Central memory CD8-positive, alpha-beta T cell (primary cell): ENCODE results near the gene AK6.
"Not testable (repeated sequence)": the region's sequence is repeated elsewhere in the genome, so short reads cannot be mapped to it uniquely, and the experiment has no call there.

ENCODE experiments used
- ATAC-seq: fragments of 150-1000 bp; cut with Tn5 transposase; replicated peaks from 2 replicates; pipeline ENCODE4 v1.10.0; 2022; ENCODE audit warnings: mild to moderate bottlenecking, moderate FRiP score, moderate number of reproducible peaks; ENCODE audit not compliant: poor library complexity, severe bottlenecking; ENCODE audit errors: extremely low read depth
- DNase-seq, 2 donors: peaks; one replicate each; pipeline ENCODE4 v3.0.0; 2021; ENCODE audit warnings: low spot score in 2 of 2
- H3K27ac Mint-ChIP-seq: one replicate; pipeline ENCODE4 v1.8.0; 2022; ENCODE audit warnings: low read depth, mild to moderate bottlenecking, moderate library complexity, mixed read lengths
- H3K27me3 Mint-ChIP-seq: one replicate; pipeline ENCODE4 v1.8.0; 2022; ENCODE audit warnings: mixed read lengths
- H3K36me3 Mint-ChIP-seq: one replicate; pipeline ENCODE4 v1.8.0; 2022; ENCODE audit warnings: mild to moderate bottlenecking, moderate library complexity, mixed read lengths; ENCODE audit not compliant: insufficient read depth
- H3K4me1 Mint-ChIP-seq: one replicate; pipeline ENCODE4 v1.8.0; 2022; ENCODE audit warnings: mixed read lengths
- H3K4me3 Mint-ChIP-seq: one replicate; pipeline ENCODE4 v1.8.0; 2022; ENCODE audit warnings: mild to moderate bottlenecking, moderate library complexity, mixed read lengths
- H3K9me3 Mint-ChIP-seq: one replicate; pipeline ENCODE4 v1.8.0; 2022; ENCODE audit warnings: mixed read lengths

AK6 gene

GRCh38 chr5:69369340-69370121 is at the start of gene AK6, which contains the start of the genes RAD17 and TAF9:
AK6 (minus strand) TSS chr5:69369520; CDS start chr5:69369490, 30 bp downstream.
RAD17 (plus strand) TSS chr5:69369818; CDS start chr5:69372209, 2,391 bp downstream.
TAF9 (minus strand) TSS chr5:69369520; CDS start chr5:69365737, 3,783 bp downstream.
- Mint-ChIP-seq H3K36me3 (peaks cover 47% of the 10 kb centered on the region), H3K27me3 (no peaks in the 10 kb centered on the region), H3K4me3 (peak within 1 kb of the TSS; percentile 90), H3K4me1 (peaks cover 30% of the 10 kb centered on the region), H3K27ac (peak within 1 kb of the TSS; percentile 98), H3K9me3 (no peaks in the 10 kb centered on the region)
- ATAC-seq (peak; percentile 89), DNase-seq (peak; percentile 90)

DNA sequence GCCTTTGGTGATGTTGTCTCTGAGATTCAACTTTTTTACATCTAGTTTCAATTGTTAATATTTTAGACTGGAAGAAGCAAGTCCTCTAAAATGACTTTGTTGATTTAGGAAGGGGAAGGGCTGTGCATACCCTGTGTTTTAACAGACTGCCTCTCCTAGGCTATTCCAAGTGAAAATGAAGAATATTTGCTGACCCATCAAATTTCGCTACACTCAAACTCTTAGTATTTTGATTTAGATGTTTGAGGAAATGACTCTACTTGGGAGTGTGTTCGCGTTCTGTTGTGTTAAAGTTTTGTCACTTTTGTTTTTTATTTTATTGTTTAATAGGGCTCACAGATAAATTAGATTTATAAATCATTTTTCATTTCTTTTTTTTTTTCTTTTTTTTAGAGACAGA is 49.2 kb upstream of the AK6 start:
- H3K4me1 Mint-ChIP-seq, result no peaks in the 10 kb centered on the region
- ATAC-seq (no peak), DNase-seq (no peak)
- no peaks in the 10 kb centered on the region for H3K9me3 Mint-ChIP-seq
- H3K36me3 Mint-ChIP-seq, result peaks cover 4% of the 10 kb centered on the region
- no peaks in the 10 kb centered on the region for H3K27me3 Mint-ChIP-seq
- no peak overlapping the region for H3K27ac Mint-ChIP-seq
- H3K4me3 Mint-ChIP-seq, result no peak overlapping the region

- peaks cover 10% of the 10 kb centered on the region for H3K36me3 Mint-ChIP-seq
- H3K27ac Mint-ChIP-seq, result no peak overlapping the region
- no peaks in the 10 kb centered on the region for H3K4me1 Mint-ChIP-seq
- no peaks in the 10 kb centered on the region for H3K9me3 Mint-ChIP-seq
- no peak overlapping the region for H3K4me3 Mint-ChIP-seq
- ATAC-seq (no peak), DNase-seq (no peak)
- no peaks in the 10 kb centered on the region for H3K27me3 Mint-ChIP-seq
These were observed 47.4 kb upstream of the AK6 start for GRCh38 chr5:69416699-69417098.

DNA sequence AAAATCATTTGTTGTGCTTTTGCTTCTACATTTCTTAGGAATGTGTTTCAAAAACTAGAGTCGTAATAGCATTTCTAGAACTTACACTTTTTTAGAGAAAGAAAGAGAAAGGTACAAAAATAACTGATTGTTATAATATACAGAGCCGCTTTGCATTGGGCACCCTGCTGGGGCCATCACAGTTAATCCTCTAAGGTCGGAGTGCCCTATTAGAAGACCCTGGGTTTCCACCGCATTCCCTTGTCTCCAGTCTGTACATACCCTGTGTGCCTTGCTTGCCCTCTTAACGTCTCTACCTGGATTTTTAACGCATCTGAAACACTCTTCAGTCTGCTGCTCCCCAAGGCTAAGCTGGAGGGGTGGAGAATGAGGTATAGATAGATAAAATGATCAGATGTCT is 46.9 kb upstream of the AK6 start:
- no peaks in the 10 kb centered on the region for H3K27me3 Mint-ChIP-seq
- DNase-seq (no peak), ATAC-seq (no peak)
- H3K4me3 Mint-ChIP-seq, result peak overlapping the region; percentile 13
- H3K4me1 Mint-ChIP-seq, result no peaks in the 10 kb centered on the region
- no peaks in the 10 kb centered on the region for H3K9me3 Mint-ChIP-seq
- peaks cover 12% of the 10 kb centered on the region for H3K36me3 Mint-ChIP-seq
- H3K27ac Mint-ChIP-seq, result no peak overlapping the region

DNA sequence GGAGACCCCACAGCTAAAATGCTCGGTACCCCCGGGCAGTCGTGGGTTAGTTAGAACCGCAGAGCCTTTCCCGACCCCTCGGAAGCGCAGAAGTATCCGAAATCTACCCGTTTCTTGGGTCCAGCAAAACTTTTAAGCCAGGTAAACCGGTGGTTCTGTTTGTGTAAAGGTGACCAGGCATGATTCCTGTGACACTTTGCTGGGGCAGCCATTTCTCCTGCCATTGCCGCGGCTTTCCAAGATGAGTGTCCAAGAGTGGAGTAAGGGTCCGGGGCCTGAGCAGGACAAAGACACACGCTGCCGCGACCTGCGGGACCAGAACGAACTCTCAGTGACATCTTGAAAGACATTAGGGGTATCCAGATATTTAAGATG is 46.3 kb upstream of the AK6 start:
- Mint-ChIP-seq H3K27ac (no peak overlapping the region), H3K36me3 (peaks cover 12% of the 10 kb centered on the region), H3K4me3 (peak overlapping the region; percentile 13), H3K9me3 (no peaks in the 10 kb centered on the region), H3K4me1 (no peaks in the 10 kb centered on the region), H3K27me3 (no peaks in the 10 kb centered on the region)
- ATAC-seq, result no peak
- no peak for DNase-seq

GRCh38 chr5:69414885-69415583 is 45.7 kb upstream of the AK6 start, which contains the start of gene MARVELD2:
MARVELD2 (plus strand) TSS chr5:69415116; CDS start chr5:69419386, 4,270 bp downstream.
- Mint-ChIP-seq H3K27ac (no peak within 1 kb of the TSS), H3K4me3 (peak within 1 kb of the TSS; percentile 54), H3K9me3 (no peaks in the 10 kb centered on the region), H3K36me3 (peaks cover 12% of the 10 kb centered on the region), H3K4me1 (no peaks in the 10 kb centered on the region), H3K27me3 (no peaks in the 10 kb centered on the region)
- ATAC-seq (peak; percentile 46), DNase-seq (no peak)

- Mint-ChIP-seq H3K36me3 (peaks cover 39% of the 10 kb centered on the region), H3K9me3 (no peaks in the 10 kb centered on the region), H3K27me3 (no peaks in the 10 kb centered on the region), H3K4me1 (no peaks in the 10 kb centered on the region), H3K27ac (no peak overlapping the region), H3K4me3 (no peak overlapping the region)
- DNase-seq, result no peak
- ATAC-seq, result no peak
These were observed 35.5 kb upstream of the AK6 start for GRCh38 chr5:69404659-69405330.

- Mint-ChIP-seq H3K36me3 (peaks cover 27% of the 10 kb centered on the region), H3K27me3 (no peaks in the 10 kb centered on the region), H3K4me3 (no peak overlapping the region), H3K27ac (no peak overlapping the region), H3K4me1 (no peaks in the 10 kb centered on the region), H3K9me3 (no peaks in the 10 kb centered on the region)
- DNase-seq (no peak), ATAC-seq (no peak)
These were observed 9.1 kb upstream of the AK6 start for GRCh38 chr5:69378376-69378775.

DNA sequence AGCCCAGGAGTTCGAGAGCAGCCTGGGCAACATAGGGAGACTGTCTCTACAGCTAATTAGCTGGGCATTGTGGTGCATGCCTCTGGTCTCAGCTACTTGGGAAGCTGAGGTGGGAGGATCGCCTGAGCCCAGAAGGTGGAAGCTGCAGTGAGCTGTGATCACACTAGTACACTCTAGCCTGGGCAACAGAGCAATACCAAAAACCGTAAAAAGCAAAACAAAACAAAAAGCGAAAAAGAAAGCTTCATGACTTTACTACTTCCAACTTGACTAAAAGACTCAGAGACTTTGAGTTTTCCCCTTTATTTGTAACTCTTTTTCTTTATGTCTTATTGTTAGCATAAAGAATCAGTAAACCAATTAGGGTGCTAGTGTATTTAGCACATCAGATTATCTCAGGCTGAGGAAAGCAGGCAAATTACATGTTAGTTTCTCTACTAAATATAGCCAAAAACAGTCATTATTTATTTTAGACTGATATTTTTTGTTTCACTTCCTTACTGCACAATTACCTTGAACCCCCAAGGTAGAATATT is 5.7 kb upstream of the AK6 start:
- Mint-ChIP-seq H3K4me1 (peaks cover 4% of the 10 kb centered on the region), H3K9me3 (no peaks in the 10 kb centered on the region), H3K27ac (no peak overlapping the region), H3K27me3 (no peaks in the 10 kb centered on the region), H3K4me3 (no peak overlapping the region), H3K36me3 (peaks cover 20% of the 10 kb centered on the region)
- no peak for DNase-seq
- ATAC-seq, result no peak

GRCh38 chr5:69372394-69372793 is 3.1 kb upstream of the AK6 start:
- no peaks in the 10 kb centered on the region for H3K9me3 Mint-ChIP-seq
- H3K36me3 Mint-ChIP-seq, result peaks cover 31% of the 10 kb centered on the region
- ATAC-seq (no peak), DNase-seq (no peak)
- no peaks in the 10 kb centered on the region for H3K27me3 Mint-ChIP-seq
- no peak overlapping the region for H3K4me3 Mint-ChIP-seq
- H3K27ac Mint-ChIP-seq, result peak overlapping the region; percentile 44
- H3K4me1 Mint-ChIP-seq, result peaks cover 19% of the 10 kb centered on the region

GRCh38 chr5:69370335-69370734 is 1.0 kb upstream of the AK6 start:
- Mint-ChIP-seq H3K36me3 (peaks cover 42% of the 10 kb centered on the region), H3K27ac (peak overlapping the region; percentile 98), H3K4me3 (peak overlapping the region; percentile 90), H3K4me1 (peaks cover 25% of the 10 kb centered on the region)
- not testable (repeated sequence) for H3K27me3 Mint-ChIP-seq, H3K9me3 Mint-ChIP-seq, DNase-seq, ATAC-seq
